Bronchial epithelial cell (primary cell): Measurements from ENCODE around the gene GPR32. TPM values are rescaled to one million over a fixed set of nuclear protein-coding genes. Genes with fewer than 3 reads are reported as not detected.

Experiments
- DNase-seq: peaks from one replicate; pipeline ENCODE4 v3.0.0-alpha.2; 2010; ENCODE audit warnings: low read depth
- FAIRE-seq: peaks from 2 replicates; lab custom pipeline; 2011; peaks lifted over from hg19 to GRCh38; lab: Jason Lieb, UNC
- H3K27me3 ChIP-seq: 2 replicates; pipeline ENCODE4 v1.5.1; 2011; ENCODE audit warnings: low read length; ENCODE audit not compliant: control insufficient read depth, insufficient read depth
- H3K36me3 ChIP-seq: 2 replicates; pipeline ENCODE4 v1.5.1; 2011; ENCODE audit warnings: low read length; ENCODE audit not compliant: control insufficient read depth, insufficient read depth
- H3K4me3 ChIP-seq: 2 replicates; pipeline ENCODE4 v1.5.1; 2011; ENCODE audit warnings: mild to moderate bottlenecking, low read depth, low read length, control low read depth
- CTCF ChIP-seq: IDR thresholded peaks from 2 replicates; pipeline ENCODE4 v1.5.1; 2011; ENCODE audit warnings: mild to moderate bottlenecking, moderate library complexity, low read length, control low read depth, inconsistent platforms; ENCODE audit not compliant: insufficient read depth, severe bottlenecking
- total RNA-seq: library from RNA; depleted of rRNA; stranded (reverse); fragments of >200 nt; gene quantifications from 2 replicates; pipeline ENCODE4 v1.2.1, GENCODE V29; 2014

GPR32 gene
- total RNA-seq, 1 donor from 2014 or later = not detected

GRCh38 chr19:50793558-50794065 lies 23.3 kb downstream of the GPR32 start:
- no peak for DNase-seq
- TF ChIP-seq CTCF = no peak
- no peaks in the 10 kb centered on the region for H3K27me3 ChIP-seq
- no peak overlapping the region for H3K4me3 ChIP-seq
- H3K36me3 ChIP-seq = peaks cover 10% of the 10 kb centered on the region
- no peak for FAIRE-seq

GRCh38 chr19:50794074-50794875 lies 24.0 kb downstream of the GPR32 start:
- TF ChIP-seq CTCF = peak; percentile 12
- no peak for FAIRE-seq
- H3K27me3 ChIP-seq = no peaks in the 10 kb centered on the region
- no peak for DNase-seq
- peaks cover 16% of the 10 kb centered on the region for H3K36me3 ChIP-seq
- no peak overlapping the region for H3K4me3 ChIP-seq

- H3K4me3 ChIP-seq = no peak overlapping the region
- DNase-seq = no peak
- H3K27me3 ChIP-seq = no peaks in the 10 kb centered on the region
- H3K36me3 ChIP-seq = peaks cover 22% of the 10 kb centered on the region
- peak; percentile 32 for TF ChIP-seq CTCF
- no peak for FAIRE-seq
Observed at GRCh38 chr19:50794876-50795663, 24.8 kb downstream of the GPR32 start.

- DNase-seq = no peak
- no peak overlapping the region for H3K4me3 ChIP-seq
- H3K36me3 ChIP-seq = peaks cover 26% of the 10 kb centered on the region
- no peak for FAIRE-seq
- no peak for TF ChIP-seq CTCF
- no peaks in the 10 kb centered on the region for H3K27me3 ChIP-seq
Observed at GRCh38 chr19:50795664-50796073, 25.4 kb downstream of the GPR32 start.

- no peak for TF ChIP-seq CTCF
- Histone ChIP-seq H3K36me3 (peaks cover 28% of the 10 kb centered on the region), H3K27me3 (no peaks in the 10 kb centered on the region), H3K4me3 (no peak overlapping the region)
- no peak for DNase-seq
- FAIRE-seq = no peak
Observed at GRCh38 chr19:50796128-50796633, 25.9 kb downstream of the GPR32 start.
